Ureter (tissue), 1 donor: ENCODE data around the gene EAF1. TPM values are rescaled to one million over a fixed set of nuclear protein-coding genes. Genes with fewer than 3 reads are reported as not detected.
A peak's percentile ranks its signal among the peaks of the same experiment; 100 is the strongest.
"Not testable (repeated sequence)": the region's sequence is repeated elsewhere in the genome, so short reads cannot be mapped to it uniquely, and the experiment has no call there.

Source experiments
- DNase-seq: peaks from one replicate; pipeline ENCODE4 v3.0.0-alpha.2; 2020; ENCODE audit warnings: low spot score
- total RNA-seq: library from RNA; stranded (reverse); gene quantifications from one replicate; pipeline ENCODE4 v1.2.4, GENCODE V29; 2023
- donor health status: DM: yes; HTN: yes; CAD: no.

EAF1 gene
- total RNA-seq, 1 donor from 2014 or later: 14.1 TPM

DNA sequence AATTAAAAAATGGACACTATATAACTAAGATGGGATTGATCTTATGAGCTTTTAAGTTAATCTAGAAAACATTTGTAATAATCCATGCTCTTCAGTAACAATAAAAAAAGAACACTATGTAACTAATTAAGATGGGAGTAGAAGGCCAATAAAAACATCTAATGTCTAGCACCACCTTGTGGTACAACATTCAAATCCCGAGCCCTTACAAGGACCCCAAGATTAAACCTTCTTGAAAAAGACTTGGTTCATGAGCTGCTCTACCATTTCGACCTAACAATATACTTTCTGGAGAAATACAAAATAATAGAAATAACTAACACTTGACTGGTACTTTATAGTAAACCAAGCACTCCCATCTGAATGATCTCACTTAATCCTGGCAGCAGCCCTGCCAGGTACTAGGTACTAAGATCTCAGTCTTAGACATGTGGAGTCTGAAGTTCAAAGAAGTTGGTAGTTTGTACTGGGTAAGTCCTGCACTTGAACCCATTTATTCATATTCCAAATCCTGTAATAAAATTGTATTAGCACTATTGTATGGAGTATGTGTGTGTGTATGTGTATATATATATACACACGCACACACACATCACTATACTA is 21.8 kb upstream of the EAF1 start:
- no peak for DNase-seq

DNA sequence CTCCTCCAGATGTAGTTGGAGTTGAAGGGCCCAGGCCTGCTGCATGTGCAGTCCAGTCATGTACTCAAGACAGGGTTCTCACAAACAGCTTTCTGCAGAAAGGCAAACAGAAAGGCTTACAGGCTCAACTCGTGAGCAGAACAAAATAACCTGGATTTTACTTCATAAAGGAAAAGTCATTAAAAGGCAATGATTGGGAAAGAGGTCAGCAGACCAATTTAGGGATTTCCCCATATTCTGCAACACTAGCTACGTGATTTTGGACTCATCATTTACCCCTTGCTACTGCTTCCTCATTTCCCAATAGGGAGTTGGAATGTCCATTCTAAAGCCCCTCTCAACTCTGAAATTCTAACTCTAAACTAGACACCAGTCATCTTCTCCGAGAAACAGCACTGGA is 18.2 kb upstream of the EAF1 start:
- no peak for DNase-seq

DNA sequence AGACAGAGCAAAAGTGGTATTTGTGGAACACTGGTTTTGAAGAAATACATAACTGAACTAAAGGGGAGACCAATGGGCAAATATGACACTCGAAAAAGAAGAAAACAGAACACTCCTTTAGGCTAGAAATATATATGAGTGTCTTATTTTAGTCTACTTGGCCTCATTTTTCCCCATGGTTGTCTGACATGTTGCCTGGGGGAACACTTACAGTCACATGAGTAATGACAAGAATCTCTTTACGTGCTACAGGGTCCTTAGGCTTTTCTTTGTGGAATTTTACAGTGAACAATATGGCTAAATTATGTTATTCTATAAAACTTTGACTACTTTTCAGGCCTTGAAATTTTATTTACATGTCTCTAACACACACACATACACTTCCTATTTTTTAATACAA is 17.6 kb upstream of the EAF1 start:
- no peak for DNase-seq

DNA sequence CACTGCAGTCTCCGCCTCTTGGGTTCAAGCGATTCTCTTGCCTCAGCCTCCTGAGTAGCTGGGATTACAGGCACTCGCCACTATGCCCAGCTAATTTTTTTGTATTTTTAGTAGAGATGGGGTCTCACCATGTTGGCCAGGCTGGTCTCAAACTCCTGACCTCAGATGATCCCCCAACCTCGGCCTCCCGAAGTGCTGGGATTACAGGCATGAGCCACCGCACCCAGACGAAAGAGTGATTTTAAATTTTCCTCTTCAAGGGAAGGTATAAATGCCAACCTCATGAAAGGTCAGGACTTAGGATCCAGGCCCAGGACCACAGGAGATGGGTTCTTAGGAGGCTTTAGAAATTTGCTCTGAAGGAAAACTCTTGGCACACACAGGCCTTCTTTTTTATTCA is 16.4 kb upstream of the EAF1 start:
- DNase-seq: not testable (repeated sequence)

DNA sequence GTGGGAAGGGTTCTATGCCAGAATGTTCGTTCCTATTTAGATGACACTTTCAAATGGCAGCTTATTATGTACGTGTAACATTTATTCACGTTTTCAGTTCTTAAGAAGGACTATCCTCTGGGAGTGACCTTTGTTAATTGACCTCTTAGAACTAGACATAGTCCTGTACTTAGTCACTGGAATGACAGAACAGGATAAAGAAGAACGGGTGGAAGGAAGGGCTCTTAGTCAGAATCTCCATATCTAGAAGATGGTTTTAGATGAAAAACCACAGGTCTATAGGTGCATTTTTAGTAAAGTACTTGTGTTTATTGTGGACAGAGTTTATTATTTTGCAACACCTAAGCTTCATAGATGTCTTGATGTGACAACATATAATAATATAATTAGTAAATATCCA is 6.5 kb upstream of the EAF1 start:
- no peak for DNase-seq

DNA sequence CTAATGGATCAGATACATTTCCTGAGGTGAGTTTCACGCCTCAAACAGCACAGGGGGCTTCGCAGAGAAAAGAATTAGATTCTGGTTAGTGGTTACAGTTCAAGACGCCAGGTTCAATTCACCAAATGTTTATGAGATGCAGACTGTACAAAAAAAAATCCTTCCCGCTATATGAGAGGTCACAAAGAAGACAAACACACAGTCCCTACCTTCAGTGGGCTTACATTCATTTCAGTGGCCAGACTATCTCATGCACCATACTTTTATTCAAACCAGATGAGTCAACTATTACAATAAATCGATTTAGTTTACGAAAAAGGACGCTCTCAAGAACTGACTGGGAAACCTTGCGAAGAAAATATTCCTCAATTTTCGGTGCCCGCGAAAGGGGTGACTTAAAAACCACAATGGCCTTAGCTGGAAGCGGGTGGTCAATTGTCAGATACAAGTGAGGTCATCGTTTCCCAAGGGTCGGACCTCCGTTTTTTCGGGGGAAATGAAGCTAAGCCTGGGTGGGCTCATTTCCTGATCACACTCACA is 749 bp upstream of the EAF1 start:
- DNase-seq: no peak

DNA sequence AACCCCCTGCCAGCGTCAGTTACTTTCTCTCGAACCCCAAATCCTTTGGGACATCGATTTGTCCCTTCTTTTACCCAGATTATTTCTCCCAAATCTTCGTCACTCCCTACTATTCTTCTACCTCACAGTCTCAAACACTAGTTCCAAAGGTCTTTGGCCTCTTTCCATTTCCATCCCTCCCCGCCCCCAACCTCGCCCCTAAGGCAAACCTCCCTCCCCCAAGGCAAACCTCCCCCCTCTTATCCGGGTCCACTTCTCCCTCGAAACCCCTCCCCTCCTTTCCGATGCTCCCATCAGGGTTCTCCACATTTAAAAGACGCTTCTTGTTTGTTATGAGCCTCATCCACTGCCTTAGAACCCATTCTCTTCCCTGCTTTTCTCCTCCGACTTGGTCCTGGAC is 583 bp downstream of the EAF1 start:
- no peak for DNase-seq

DNA sequence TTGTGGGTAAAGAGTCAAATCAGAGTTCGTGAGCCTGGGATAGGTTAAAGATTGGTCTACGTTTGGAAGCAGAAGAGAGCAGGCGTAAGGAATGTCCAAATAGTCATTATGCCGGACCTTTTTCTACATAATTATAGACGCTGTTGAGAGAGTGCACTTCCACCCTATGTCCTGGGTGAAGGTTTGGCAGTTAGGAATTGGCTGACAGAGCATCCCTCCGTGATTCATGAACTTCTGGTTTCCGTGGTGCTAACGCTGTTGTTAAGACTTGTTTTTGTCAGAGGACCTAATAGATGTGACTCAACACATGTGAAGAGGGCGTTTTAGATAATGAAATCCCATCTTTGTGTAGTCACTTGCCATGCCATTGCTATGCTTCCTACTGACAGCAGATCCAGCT is 1.1 kb downstream of the EAF1 start:
- DNase-seq: no peak

DNA sequence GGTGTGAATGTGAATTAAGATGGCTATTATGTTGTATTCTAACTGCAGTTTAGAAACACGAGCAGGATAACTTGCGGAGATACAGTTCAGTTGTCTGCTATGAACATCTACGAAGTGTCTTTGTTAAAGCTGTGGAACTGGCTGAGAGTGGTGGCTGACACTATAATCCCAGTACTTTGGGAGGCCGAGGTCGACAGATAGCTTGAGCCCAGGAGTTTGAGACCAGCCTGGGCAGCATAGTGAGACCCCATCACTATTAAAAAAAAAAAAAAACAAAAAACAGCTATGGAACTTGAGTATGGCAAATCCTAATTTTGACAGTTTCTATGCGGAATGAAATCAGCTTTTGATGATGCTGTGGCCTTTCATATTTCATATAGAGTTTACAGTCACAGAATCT is 1.7 kb downstream of the EAF1 start:
- no peak for DNase-seq

DNA sequence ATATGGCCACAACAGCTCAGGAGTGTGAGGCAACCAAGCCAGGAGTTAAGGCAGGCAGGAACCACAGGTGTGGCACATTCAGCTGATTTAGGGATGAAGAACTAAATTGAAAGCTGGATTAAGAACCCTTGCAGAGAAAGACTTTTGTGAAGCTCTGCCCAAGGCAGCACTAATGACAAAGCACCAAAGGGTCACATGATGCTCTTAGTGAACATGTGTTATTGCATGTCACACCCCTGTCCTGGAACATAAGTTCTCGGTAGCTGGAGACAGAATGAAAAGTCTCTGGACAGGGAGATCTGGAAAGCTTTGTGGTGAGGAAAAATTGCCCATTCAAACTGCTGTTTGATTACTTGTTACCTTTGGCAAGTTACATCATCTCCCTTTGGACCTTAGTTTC is 3.2 kb downstream of the EAF1 start:
- no peak for DNase-seq

DNA sequence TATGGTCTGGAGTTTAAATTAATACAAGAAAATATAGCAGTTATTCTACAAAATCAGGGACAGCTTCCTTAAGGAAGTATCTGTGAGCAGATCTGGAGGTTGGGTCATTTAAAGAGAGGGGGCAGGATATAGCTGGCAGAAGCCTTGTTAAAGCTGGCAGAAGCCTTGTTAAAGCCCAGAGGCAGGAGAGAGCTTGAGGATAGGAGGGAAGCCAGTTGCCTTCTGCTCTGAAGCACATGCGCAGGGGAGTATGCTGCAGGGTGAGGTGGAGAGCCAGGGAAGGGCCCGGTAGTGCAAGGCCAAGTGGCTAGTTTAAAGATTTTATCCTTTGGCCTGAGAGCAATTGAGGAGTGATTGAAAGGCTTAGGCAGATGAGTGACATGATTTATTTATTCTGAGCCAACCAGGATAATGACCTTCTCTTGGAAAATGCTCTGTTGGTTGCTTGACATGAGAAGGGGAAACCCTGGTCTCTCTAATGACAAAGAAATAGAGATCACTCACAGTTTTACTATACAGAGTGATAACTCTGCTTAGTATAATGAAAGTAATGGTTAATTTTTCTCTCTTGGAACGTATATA is 3.9 kb downstream of the EAF1 start:
- DNase-seq: no peak

DNA sequence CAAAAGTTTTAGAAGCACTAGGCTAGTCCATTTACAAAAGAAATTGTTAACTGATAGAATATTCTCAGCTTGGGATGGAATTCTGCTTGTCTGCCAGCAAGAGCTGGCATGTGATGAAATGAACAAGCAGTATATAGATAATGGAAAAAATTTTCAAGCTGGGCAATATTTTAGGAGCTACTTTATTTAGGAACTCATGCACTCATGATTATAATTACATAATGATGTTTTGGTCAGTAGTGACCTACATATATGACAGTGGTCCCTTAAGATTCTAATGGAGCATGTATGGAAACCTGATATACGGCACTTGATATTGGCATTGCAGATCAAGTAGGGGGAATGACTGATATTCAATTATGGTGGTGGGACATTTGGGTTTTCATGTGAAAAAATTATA is 6.1 kb downstream of the EAF1 start:
- no peak for DNase-seq

DNA sequence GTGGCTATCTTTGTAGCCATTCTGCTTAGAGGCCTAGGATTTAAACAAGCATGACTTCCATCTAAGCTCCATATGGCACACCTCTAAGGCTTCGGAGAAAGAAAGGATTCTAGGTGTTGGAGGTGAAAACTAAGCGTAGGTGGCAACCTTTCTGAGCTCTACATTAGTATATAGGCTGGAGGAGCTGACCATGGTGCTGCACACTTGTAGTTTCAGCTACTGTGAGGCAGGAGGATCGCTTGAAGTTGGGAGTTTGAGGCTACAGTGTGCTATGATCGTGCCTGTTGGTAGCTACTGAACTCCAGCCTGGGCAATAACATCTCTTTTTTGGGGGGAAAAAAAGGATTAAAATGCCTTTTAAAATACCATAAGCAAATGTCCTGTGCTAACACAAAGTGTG is 7.4 kb downstream of the EAF1 start:
- no peak for DNase-seq

DNA sequence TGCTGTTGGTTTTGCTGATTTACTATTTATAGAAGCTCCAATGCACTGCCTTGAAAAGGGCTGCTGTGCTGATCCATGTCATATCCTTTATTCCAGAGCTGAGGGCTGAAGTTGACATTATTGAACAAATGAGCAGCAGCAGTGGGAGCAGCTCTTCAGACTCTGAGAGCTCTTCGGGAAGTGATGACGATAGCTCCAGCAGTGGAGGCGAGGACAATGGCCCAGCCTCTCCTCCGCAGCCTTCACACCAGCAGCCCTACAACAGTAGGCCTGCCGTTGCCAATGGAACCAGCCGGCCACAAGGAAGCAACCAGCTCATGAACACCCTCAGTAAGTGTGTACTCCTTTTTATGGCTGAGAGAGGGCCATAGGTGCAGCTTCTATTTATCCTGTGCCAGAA is 8.8 kb downstream of the EAF1 start:
- no peak for DNase-seq

DNA sequence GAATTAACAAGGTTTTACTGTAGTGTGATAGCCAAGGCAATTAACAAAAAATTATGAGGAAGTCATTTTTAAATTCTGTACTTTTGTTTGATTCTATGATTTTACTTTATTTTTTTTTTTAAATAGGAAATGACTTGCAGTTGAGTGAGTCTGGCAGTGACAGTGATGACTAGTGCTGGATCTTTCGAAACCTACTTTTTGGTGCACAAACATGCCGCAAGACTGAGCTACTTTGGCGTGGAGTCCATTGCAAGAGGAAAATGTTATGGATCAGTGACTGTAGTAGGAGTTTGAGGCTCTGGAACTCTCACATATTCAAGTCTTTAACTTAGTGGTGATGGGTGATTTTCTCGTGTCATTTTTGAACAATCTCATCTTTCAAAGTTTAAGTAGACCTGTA is 11.6 kb downstream of the EAF1 start:
- DNase-seq: no peak

DNA sequence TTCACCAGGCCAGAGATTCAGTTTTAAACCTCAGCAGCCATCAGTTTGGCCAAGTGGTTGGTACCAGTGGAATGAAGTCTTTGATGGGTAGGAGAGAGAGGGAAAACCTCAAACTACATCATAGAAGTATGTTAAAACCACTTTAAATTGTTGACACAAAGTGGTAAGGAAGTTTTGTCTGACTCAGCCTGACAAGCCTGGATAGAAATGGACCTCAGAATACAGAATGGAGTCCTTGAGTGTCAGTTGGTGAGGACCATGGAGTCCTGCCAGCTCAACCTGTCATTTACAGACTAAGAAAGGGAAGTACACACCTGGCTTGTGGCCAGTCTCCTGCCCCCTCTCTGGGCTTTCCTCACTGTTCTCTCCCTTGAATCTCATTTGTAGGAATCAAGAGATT is 12.1 kb downstream of the EAF1 start:
- no peak for DNase-seq

DNA sequence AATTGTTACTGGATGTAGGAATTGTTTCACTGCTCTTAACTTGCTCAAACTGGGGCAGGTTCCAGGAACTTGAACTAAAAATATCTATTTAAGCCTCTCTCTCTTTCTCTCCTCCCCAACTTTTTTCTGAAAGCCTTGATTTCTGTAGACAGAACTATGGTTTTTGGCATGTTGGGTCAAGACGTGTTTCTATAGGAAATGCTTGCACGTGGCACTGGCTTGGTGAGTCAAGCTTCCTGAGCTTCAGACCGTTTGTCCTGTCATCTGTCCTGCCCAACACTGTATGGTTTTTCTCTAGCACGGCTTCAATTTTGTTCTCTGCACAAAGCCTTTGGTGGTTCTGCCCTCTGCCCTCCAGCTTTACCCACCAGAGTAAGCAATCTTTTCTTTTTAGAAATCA is 13.5 kb downstream of the EAF1 start:
- no peak for DNase-seq

DNA sequence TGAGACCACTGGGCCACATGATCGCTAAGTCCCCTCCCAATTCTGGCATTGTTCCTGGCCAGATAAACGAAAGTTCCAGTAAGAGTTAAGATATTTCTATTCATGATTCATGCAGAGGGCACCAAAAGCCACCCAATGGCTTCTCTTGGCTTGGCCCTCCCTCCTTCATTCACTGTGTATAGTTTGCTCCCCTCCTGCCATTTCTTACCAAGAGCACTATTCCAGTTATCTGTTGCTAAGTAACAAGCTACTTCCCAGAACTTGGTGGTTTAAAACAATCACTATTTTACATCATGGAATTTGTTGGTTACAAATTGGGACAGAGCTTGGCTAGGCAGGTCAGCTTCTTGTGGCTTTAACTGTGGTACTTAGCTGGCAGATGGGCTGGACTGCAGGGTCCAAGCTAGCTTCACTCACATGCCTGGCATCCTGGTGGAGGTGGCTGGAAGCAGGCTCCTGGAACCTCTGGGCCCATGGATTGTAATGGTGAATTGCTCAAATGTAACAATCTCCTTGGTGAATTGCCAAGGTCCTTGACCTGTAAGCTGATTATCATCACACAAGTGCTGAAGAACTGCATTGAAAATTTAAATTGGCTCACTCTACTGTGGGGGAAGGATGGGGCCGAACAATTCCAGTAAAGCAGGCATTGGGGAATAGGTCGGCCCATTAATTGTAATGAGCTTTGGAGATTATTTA is 16.6 kb downstream of the EAF1 start:
- peak; percentile 34 for DNase-seq

DNA sequence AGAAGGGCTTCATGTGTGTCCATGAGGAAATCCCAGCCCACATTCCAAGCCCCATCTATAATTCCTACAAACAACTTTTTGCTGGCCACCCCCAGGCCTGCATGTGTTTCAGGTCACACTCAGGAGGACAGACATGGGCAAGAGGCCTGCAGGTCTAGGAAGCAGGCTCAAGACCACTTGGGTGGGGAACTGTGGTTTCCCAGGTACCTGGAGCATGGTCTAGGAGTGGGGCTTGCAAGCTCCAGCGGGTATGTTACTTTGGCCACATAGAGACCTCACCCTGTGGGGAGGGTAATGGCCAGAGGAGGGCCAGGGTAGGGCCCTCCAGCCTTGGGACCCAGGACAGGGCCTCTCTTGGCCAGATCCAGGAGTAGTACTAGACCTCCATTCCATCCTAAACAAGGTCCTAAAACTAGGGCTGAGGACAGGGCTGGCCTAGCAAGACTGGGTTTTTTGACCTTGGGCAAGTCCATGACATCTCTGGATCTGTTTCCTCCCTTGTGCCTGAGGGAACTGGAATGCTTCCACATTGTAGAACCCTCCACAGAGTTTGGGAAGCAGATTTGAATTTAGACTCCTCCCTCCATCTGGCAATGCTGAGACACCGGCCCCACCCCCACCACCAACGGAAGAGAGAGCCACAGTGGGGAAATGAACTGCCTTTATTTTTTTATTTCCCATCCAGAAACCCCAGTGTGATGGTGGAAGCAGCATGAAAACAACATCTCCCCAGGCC is 22.3 kb downstream of the EAF1 start:
- DNase-seq: no peak

DNA sequence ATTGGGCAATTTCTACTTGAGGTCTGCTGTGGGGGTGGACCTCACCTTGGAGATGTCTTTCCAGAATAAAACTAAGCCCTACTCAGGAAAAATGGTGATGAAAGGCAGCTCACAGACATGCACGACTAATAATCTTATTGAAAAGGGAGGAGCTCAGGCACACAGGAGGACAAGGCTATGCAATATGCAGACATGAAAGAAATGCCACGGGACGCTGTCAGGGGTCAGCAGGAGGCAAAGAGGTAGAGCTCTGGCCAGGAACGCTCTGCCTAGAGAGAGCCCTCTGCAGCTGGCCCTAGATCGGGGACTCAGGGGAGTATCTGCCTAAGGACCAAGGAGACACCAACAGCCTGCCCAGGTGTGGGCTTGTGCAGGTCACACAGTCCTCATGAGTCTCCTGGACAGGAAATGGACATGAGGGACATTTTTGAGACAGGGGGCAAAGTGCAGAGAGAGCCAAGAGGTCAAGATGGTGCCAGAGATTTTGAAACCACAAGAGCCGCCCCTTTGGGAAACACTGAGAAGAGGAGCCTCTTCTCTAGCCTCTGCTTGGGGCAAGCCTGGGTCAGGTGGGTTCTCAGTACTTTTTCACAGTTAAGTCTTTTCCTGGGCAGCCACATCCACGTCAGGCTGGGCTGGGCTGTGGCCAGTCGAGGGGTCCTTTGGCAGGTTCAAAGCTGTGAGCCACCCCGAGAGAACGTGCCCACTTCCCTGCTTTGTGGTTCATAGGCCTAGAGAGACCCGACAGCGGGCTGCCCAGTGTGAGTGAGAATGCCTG is 23.2 kb downstream of the EAF1 start:
- peak; percentile 25 for DNase-seq

DNA sequence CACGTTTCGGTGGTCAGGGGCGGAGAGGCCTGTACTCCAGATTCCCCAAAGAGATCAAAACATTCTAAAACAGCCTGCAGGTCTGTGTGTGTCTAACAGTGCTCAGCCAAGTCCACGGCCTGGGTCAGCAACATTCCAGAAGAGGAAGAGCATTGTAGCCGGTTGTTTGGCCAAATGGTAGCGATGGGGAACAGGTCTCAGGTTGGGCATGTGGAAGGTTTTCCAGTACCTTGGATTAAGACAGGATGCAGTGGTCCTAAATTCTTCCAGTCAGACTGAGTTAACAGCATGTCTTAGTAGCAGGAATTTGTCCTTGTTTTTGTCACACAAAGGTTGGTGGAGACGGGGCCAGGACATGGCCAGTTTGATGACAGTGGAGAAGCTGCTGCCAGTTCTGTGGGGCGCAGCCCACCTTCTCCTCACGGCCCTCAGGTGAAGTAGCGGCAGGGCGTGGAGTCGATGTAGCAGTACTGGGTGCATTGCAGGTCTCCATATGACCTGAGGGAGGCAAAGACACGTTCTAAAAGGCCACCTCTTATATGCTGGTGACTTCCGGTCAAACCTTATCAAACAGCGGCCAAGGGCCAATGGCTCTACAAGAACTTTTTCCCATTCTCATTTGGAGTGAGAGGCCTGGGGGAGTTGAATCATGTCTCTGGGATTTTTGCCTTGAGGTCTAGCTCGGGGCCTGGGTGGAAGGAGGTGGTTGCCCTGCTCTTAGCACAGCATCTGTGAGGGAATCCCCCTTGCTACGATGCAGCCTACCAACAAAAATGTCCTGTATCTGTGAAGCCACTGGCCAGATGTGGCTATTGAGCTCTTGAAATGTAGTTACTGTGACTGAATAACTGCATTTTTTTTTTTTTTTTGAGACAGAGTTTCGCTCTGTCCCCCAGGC is 24.1 kb downstream of the EAF1 start:
- peak; percentile 28 for DNase-seq
